Kidney epithelial cell (primary cell): ENCODE results near the gene C1QTNF12. TPM values are rescaled to one million over a fixed set of nuclear protein-coding genes. Genes with fewer than 3 reads are reported as not detected.

Source experiments
- DNase-seq: peaks from one replicate; pipeline ENCODE4 v3.0.0-alpha.2; 2010; ENCODE audit warnings: low read depth
- H3K27me3 ChIP-seq: 2 replicates; pipeline ENCODE4 v1.6.0; 2011; ENCODE audit warnings: low read length; ENCODE audit not compliant: control insufficient read depth, insufficient read depth
- H3K36me3 ChIP-seq: 2 replicates; pipeline ENCODE4 v1.5.1; 2011; ENCODE audit warnings: low read length; ENCODE audit not compliant: control insufficient read depth, insufficient read depth
- H3K4me3 ChIP-seq: 2 replicates; pipeline ENCODE4 v1.5.1; 2011; ENCODE audit warnings: low read depth, mild to moderate bottlenecking, control low read depth, low read length
- total RNA-seq: library from RNA; depleted of rRNA; stranded (reverse); fragments of >200 nt; gene quantifications from 2 replicates; pipeline ENCODE4 v1.2.3, GENCODE V29; 2015
- TF ChIP-seq, protein P1 (sequence below): IDR thresholded peaks from 2 replicates; pipeline ENCODE4 v1.5.1; 2011; ENCODE audit warnings: mild to moderate bottlenecking, moderate library complexity, low read length, control low read depth, inconsistent platforms; ENCODE audit not compliant: insufficient read depth, poor library complexity, severe bottlenecking

Gene C1QTNF12
- total RNA-seq, 1 donor from 2014 or later: 0.88 TPM

DNA sequence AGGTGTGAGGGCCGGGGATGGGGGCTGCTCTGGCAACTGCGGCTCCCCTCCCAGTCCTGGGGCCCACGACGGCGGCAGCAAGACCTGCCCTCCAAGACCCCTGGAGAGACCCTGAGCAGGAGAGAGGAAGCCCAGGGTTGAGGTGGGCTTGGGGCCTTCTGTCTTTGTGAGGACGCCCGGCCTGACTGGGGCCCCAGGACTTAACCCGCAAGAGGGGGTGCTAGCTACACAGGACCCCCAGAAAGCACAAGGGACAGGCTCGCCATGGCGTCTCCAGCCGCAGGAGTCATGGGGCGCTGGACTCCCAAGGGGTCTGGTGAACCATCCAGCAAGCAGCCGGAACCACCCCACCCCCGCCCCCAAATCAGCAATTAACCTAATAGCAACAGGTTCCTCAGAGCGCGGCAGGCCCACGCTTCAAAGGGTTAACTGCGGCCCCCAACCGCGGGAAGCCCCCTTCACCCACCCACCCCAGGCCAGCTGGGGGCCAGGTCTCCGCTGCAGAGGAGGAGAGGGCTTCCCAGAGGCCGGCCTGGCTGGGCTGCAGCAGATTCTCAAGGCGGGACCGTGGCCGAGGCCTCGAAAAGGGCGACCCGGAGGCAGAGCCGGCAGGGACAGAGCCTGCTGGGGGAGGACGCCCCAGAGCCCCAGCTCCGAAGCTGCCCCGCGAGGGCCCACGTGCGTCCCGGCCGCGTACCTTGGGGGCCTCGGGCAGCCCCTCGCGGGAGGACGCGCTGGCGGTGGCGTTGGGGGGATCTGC lies 525 bp downstream of the C1QTNF12 start:
- TF ChIP-seq, protein P1, sequence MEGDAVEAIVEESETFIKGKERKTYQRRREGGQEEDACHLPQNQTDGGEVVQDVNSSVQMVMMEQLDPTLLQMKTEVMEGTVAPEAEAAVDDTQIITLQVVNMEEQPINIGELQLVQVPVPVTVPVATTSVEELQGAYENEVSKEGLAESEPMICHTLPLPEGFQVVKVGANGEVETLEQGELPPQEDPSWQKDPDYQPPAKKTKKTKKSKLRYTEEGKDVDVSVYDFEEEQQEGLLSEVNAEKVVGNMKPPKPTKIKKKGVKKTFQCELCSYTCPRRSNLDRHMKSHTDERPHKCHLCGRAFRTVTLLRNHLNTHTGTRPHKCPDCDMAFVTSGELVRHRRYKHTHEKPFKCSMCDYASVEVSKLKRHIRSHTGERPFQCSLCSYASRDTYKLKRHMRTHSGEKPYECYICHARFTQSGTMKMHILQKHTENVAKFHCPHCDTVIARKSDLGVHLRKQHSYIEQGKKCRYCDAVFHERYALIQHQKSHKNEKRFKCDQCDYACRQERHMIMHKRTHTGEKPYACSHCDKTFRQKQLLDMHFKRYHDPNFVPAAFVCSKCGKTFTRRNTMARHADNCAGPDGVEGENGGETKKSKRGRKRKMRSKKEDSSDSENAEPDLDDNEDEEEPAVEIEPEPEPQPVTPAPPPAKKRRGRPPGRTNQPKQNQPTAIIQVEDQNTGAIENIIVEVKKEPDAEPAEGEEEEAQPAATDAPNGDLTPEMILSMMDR: no peak
- Histone ChIP-seq H3K27me3 (peaks cover 47% of the 10 kb centered on the region), H3K4me3 (no peak overlapping the region)

DNA sequence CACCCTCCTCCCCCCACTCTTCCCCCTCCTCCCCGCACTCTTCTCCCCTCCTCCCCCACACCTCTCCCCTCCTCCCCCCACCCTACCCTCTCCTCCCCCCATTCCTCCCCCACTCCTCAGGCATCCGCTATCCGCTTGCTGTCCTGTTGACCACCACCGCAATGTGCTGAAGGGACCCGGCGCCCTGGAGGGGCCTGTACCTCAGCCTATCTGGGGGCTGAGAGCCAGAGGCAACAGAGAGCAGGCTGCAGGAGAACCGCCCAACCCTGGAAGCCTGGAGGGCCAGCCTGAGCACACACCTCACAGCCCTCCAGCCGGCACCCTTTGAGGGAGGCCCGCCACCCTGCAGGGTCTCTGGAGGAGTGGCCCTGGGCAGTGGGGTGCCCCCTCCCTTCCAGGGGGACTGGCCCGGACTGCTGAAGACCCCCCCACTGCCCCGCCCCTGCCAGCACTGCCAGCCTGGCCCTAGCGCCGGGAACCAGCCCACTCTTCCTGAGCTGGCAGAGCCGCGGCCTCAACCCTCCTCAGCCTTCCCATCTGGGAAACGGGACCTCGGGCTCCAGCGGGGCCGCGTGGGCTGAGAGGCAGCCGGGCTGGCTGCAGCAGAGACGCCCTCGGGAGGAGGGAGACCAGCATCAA lies 1.2 kb downstream of the C1QTNF12 start:
- Histone ChIP-seq H3K27me3 (peaks cover 51% of the 10 kb centered on the region), H3K36me3 (no peaks in the 10 kb centered on the region), H3K4me3 (no peak overlapping the region)
- TF ChIP-seq, protein P1: no peak
- DNase-seq: no peak

More for the DNA sequence above, 525 bp downstream of the C1QTNF12 start:
- DNase-seq: no peak
- no peaks in the 10 kb centered on the region for H3K36me3 ChIP-seq

DNA sequence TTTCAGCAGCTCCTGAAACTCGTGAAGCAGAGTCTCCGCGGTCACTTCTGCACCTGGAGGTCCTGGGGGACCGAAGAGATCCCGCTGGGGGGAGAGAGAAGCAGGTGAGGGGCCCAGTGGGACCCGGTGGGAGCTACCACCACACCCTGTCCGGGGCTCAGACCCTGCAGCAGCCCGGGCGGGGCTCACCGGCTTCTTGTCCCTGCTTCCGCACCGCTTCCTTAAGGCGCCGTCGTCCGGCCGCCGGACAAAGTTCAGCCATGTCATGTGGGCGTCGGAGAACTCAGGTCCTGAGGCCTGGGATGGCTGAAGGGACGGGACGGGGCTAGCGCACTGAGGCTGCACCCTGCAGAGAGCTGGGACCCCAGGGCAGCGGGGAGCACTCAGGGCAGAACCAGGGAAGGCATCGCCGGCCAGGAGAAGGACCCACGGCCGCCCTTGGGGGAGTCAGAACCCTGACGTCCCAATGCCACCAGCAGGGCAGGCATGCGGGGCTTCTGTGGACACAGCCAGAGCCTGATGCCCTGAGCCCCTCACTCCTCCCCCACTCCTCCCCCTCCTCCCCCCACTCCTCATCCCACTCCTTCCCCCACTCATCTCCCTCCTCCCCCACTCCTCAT lies 2.2 kb downstream of the C1QTNF12 start:
- no peak for DNase-seq
- Histone ChIP-seq H3K4me3 (no peak overlapping the region), H3K36me3 (no peaks in the 10 kb centered on the region), H3K27me3 (peaks cover 61% of the 10 kb centered on the region)
- TF ChIP-seq, protein P1: no peak

DNA sequence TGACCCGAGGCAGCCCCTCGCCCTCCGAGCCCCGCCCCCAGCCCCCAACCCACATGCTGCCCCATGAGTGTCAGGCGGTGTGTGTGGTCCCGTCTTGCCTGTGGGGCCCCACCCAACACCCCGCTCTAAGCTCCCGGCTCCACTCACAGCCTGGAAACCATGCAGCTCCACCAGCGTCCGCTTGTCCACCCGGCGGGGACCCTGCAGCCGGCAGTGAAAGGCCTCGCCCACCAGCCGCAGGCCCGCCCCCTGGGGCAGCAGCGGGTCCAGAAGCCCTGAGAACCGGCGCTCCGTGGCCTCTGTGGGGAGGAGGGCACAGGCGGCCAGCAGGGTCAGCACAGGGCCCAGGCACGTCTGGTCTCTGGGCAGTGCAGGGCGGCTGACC lies 2.7 kb downstream of the C1QTNF12 start:
- H3K36me3 ChIP-seq: no peaks in the 10 kb centered on the region
- H3K4me3 ChIP-seq: no peak overlapping the region
- TF ChIP-seq, protein P1: no peak
- no peak for DNase-seq
- peaks cover 63% of the 10 kb centered on the region for H3K27me3 ChIP-seq

DNA sequence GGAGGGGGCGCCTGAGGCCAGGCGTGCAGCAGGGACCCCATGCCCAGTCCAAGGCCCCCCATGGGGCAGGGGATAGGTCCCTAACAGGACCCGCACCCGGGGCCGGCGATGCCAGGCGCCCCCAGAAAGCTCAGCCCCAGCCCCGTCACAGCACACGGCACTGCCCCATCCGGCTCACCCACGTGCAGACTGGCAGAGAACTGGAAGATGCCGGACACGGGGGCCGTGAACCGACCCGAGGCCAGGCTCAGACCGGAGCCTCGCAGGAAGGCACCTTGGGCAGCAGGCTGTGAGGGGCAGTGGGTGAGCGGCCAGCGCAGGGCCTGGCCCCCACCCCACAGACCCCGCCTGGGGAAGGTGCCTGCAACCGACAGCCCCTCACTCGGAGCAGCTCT lies 3.3 kb downstream of the C1QTNF12 start:
- Histone ChIP-seq H3K36me3 (no peaks in the 10 kb centered on the region), H3K27me3 (peaks cover 66% of the 10 kb centered on the region), H3K4me3 (no peak overlapping the region)
- DNase-seq: no peak
- TF ChIP-seq, protein P1: no peak
